Stimulated activated CD4-positive, alpha-beta T cell treated with anti-CD3 and anti-CD28 coated beads, Interleukin-2, amount 100 ng/mL, for 24 hours (primary cell): ENCODE measurements around the gene SETSIP.
"Not testable (repeated sequence)": the region's sequence is repeated elsewhere in the genome, so short reads cannot be mapped to it uniquely, and the experiment has no call there.

Source experiments
- DNase-seq, 2 donors: peaks; one replicate each; pipeline ENCODE4 v3.0.0-alpha.2; 2020

Gene SETSIP

DNA sequence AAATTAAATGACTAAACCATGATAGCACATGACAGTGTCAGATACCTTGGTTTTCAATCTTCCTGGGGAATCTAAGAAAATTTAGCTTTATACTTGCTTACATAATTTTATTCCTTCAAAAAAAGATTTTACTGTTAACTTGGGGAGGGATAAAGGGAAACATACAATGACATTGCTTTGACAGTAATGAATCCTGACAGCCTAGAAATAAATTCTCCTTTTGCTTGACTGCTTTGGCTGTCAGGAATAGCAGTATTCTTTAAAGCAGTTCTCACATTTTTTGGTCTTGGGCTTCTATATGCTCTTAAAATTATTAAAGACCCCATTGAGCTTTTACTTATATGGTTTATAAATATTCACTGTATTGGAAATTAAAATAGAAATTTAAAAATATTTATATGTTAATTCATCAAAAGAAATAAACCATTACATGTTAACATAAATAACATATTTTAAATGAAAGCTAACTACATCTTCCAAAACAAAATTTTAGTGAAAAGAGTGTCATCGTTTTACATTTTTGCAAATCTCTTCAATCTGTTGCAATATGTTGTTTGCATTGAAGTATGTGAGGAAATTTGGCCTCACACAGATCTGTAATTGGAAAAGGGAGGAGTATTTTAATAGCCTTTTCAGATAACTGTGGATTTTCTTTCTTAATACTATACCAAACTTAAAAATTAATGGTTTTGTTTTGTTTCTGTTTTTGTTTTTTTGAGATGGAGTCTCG, 29.3 kb downstream of the SETSIP start:
- DNase-seq, result no peak

DNA sequence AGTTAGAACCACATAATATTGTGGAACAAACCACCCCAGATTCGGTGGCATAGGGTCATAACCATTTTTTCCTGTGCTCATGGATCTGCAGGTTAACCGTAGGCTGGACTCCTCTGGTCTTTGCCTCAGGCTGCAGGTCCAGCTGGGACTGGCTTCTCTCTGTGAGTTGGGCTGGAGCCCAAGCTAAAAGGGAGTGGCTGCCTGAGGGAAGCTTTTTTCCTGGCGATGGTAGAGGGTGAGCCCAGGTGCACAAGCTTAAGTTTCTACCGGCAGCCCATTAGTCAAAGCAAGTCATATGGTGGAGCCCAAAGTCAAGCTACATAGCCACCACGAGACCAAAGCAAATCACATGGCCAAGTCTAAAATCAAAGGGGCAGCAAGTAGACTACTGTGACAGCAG, 31.6 kb downstream of the SETSIP start:
- DNase-seq, result no peak

DNA sequence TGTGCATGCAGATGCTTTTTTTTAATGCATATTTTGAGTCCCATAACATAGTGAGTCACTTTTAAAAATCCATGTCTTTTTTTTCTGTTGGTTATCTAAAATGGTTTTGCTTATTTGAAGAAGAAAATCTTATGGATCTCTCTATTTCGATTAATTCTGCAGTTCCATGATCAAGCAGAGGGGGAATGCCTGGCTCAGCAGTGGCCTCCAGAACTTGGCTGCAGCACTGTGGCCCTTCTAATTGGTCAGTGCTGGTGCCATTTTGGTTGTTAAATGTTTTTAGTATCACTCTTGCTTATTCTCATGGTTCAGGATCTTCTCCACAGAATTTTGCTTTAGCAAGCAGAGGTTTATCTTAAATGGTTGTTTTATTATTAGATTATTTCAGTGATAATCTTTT, 34.2 kb downstream of the SETSIP start:
- no peak for DNase-seq

DNA sequence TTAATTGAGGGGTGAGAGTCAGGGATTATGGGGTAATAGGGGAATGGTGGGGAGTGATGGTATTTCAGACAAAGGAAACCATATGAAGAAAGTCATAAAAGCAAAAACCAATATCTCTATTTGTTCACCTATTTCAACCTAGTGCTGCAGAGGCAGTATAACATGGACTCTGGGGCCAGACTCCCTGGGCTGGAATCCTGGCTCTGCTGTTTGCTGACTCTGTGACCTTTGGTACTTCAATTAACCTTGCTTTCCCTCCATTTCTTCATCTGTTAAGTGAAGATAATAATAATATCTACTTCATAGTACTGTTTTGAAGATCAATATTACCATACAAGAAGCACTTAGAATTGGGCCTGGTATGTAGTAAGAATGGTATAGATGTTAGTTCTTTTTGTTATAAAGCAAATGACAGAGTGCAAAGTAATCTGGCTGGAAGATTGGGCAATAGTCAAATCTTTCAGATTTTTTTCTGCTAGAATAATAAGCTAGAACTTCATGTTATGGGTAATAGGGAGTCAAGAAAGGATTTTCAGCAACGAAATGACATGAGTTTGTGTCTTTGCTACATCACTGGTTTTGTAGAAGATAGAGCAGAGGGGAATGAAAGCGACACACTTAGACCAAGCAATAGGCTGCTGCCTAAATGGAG, 36.4 kb downstream of the SETSIP start:
- no peak for DNase-seq

DNA sequence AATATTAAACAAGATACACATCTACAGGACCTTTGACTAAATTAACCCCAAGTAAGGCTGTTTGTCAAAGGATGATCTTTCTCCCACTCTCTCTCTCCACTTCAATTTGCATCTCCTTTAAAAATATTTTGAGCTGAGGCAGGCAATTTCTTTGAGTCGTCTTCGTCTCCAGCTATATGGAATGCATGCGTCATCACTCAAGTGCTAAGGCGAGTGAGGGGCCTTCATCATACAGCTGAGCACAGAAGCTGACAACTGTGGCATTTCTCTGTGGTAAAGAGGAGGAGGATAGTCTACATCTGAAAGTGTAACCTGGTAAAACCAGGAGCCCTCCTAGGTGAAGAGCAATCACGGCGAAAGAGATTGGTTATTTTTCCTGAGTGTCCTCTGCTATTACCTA, 37.8 kb downstream of the SETSIP start:
- DNase-seq, result no peak

DNA sequence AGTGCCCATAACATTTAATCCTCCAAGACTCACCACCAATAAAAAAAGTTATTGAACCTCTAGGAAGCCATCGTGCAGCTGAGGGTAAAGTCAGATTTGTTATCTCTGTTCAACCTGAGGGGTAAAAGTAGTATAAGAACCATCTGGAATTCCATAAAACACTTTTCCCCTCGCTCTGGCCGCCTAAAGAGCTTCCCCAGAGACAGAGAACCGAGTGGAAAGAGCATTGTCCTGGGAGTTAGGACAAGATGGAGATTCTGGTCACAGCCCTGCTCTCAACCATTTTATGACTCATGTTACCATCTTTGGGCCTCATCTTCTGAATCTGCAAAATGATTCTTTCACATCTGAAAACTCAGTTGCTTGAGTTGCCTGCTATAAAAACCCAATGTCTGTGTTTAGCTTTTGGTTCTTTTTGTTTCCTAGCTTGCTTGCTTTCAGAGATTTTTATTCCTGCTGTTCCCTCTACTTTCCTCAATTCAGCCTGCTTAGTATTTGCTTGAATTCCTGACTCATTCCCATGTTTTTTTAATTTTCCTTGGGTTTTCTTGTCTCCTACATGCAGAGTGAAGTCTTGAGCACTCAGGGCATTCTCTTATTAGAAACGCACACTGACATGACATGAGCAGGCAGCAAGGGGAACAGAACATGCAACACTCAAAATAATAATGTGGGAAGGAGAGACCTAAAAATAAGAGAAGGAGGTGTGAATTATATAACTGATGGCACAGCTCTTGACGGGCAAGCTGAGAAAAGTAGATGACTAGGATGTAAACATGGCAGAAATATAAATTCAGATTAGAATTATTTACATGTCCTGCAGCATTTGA, 43.7 kb downstream of the SETSIP start:
- no peak for DNase-seq

DNA sequence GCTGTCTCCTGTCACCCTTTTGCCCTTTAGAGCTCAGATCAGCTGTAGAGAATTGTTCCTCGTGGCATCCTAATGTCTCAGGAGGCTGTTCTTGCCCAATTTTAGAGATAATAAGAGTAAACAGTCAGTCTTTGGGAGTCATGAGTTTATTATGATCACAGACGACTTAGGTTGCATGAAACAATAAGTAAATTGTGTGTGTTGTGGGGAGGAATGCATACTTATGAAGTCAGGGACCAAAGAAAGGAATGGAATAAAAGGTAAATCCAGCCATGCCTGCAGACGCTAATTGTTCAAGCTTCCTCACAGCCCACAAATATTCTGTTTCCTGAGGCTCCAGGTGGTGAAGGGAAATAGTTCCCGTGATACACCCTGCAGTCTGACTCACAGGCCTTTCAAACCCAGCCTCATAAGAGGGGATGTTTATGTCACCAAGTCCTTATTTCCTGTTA, 44.5 kb downstream of the SETSIP start:
- DNase-seq, result no peak

DNA sequence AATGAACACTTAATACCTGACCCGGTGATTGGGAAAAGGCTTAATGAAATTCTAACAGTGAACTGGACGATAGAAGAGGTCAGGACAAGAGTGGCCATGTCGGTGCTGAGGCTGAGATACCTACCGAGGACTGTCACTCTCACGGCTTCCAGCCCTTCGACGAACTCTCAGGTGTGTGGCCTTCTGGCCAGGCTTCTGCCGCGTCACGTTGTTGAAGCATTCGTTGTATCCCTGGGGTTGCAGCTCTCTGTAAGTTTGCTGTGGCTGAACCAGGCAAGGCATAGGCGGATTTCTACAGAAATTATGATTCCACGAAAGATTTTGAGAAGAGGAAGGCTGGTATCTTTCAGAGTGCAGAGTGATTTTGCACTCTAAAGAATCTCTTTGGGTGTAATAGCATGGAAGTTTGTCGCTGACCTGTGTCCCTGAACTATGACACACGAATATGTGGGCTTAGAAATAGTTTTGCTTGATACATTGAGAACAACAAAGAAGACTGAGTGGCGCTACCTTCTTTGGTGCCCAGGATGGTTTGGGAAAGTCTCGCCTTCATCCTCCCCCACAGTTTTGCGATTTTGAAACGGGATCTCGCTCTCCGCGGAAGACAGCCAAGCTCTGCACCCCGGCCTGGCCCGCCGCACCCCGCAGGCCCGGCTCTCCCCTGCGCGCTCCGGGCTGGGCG, 45.8 kb downstream of the SETSIP start:
- DNase-seq, result no peak

DNA sequence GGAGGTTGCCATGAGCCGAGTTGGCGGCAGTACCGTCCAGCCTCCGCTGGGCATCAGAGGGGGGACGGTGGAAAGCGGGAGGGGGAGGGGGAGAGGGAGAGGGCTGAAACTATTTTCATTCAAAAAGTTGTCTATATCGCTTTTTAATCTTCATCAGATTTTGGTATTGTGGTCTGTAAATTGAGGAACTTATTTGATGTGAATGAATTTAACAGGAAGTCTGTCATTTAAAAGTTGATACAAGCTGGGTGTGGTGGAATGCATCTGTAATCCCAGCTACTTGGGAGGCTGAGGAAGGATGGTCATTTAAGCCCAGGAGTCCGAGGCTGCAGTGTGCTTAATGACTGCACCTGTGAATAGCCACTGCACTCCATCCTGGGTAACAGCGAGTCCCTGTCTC, 48.4 kb downstream of the SETSIP start:
- no peak for DNase-seq

DNA sequence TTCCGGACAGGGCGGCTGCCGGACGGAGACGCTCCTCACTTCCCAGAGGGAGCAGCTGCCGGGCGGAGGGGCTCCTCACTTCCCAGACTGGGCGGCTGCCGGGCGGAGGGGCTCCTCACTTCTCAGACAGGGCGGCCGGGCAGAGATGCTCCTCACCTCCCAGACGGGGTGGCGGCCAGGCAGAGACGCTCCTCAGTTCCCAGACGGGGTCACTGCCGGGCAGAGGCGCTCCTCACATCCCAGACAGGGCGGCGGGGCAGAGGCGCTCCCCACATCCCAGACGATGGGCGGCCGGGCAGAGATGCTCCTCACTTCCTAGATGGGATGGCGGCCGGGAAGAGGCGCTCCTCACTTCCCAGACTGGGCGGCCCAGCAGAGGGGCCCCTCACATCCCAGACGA, 49.2 kb downstream of the SETSIP start:
- DNase-seq, result not testable (repeated sequence)
